GM18498 (cell line): ENCODE results near the gene FGF18.
"Not testable (repeated sequence)": the region's sequence is repeated elsewhere in the genome, so short reads cannot be mapped to it uniquely, and the experiment has no call there.

Experiments used
- ATAC-seq: cut with Tn5 transposase; IDR thresholded peaks from one replicate; pipeline ENCODE4 v1.9.1; 2021; ENCODE audit warnings: mild to moderate bottlenecking, moderate library complexity; ENCODE audit not compliant: unreplicated experiment

FGF18 gene

DNA sequence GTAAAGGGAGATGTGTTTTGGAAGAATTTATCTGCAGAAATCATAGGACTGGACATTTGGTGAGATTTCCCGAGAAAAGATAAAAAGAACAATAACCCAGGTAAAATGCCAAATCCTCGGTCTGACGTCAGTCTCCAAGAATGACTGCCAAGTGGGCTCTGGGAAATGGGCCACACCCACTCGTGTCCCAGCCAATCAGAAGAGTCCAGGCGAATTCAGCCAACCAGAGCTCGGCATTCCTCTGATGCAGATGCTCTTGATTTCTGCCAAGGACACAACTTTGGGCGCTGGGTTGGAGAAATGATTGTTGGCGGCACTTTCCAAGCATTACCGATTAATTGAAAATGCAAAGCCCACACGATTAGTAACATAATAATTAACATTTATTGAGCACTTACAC, 73.3 kb downstream of the FGF18 start:
- no peak for ATAC-seq

DNA sequence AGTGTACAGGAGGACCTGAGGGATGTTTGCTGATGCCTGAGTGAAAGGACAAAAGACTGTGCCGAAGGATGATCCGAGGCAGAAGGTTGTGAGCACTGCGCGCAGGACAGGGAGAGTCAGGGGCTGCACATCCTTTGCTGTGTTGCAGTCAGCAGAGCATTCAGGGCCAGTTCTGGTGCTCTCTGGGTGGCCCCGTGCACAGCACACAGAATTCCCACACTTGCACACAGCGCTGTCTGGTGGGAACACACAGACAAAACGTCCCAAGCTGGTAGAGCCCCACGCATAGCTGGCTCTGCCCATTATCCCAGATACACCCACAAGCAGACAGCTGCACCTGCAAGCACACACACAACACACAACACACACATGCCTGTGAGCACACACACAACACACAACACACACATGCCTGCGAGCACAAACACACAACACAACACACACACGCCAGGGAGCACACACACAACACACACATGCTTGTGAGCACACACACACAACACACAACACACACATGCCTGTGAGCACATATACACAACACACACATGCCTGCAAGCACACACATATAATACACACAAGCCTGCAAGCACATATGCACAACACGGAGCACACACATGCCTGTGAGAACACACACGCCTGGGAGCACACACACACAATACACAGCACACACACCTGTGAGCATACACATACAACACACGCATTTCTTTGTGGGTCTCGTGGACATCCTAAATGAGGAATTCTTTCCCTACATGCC, 74.4 kb downstream of the FGF18 start:
- no peak for ATAC-seq

DNA sequence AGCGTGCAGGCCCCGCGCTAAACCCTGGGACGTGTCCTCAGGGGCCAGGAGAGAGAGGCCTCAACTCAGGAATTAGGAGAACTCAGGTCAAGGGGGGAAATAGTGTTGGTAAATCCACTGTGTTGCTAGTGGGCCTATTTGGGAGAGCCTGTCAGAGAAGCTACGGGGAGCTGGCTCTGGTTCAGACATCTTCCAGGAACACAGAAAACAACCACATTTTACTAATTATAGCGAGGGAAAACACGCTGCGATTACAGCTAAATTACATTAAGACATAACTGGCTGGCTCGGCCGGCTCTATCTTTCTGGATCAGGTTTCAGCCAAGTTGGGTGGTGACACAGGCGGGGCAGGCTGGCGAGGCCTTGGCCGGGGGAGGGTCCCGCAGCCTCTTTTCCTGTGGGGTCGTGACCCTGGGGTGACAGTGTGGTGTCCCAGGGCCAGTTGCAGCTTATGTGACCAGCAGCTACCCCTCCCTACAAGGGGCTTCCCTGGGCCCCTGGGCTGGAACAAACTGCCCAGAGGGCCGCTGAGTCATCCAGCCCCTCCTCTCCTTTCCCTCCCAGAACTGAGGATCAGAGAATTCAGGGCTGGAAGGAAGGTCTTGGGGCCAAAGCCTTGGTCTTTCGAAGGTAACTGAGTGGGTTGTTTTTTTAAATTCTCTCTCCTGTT, 75.1 kb downstream of the FGF18 start:
- no peak for ATAC-seq

DNA sequence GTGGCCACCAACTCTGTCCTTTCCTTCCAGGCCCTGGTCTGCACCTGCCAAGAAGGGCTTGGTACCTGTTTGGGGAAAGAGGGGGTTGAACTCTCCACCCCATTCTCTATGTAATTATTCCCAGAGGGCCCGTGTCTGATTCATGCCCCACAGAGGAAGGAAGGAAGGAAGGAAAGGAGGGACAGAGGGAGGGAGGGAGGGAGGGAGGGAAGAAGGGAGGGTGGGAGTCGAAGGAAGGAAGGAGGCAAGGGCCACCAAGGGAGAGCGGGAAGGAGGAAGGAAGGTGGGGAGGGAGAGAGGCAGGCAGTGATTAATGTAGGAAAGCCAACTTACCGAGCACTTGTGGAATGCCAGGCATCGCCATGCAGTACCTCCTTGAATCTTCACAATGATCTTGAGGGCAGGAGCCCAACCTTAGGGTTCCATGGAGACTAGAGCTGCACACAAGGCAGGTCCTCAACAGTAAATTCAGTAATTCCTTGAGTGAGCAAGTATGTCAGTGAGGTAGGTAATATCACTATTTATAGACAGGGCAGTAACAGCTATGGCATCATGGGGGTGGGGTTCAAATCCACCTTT, 75.8 kb downstream of the FGF18 start:
- ATAC-seq, result no peak

DNA sequence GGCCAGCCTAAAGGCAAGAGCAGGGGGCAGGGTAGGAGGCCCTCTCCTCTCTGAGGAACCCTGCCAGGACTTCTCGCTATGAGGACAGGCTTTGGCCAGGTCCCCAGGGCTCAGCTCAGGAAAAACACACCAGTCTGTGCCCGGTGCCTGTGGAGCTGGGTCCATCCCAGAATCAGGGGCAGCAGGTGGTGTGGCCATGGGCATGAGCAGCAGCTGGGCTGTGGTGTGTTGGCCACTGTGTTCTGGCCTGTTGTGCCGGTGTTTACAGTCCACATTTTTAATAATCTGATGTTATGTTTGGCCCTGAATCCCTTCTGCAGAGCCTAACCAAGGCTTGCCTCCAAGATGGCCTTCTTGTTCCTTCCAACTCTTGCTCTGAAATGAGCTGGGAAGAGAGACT, 77.0 kb downstream of the FGF18 start:
- no peak for ATAC-seq

DNA sequence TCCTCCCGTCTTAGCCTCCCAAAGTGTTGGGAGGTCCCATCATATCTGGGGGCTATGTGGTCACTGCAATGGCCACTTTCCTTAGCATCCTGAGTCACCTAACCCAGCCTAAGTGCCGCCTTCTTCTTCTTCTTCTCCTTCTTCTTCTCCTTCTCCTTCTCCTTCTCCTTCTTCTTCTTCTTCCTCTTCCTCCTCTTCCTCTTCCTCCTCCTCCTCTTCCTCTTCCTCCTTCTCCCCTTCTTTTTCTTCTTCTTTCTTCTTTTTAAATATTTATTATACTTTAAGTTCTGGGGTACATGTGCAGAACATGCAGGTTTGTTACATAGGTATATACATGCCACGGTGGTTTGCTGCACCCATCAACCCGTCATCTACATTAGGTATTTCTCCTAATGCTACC, 78.0 kb downstream of the FGF18 start:
- not testable (repeated sequence) for ATAC-seq

DNA sequence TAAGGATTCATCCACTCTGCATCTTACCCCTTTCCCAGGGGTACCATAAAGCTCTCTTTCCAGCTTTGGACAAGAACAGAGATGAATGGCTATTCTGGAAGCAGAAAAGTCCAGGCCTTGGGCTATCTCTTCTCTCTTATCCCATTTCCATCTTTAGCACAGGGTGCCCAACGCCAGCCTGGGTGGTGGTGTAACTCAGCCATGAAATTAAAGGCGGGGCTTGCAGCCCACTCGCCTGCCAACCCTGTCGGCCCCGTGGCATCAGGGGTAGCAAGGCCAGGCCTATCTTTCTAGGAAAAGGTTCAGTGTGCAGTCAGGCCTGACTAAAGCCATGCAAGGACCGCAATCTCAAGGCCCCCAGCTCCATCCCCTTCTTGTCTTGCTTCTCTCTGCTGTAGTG, 78.7 kb downstream of the FGF18 start:
- no peak for ATAC-seq

DNA sequence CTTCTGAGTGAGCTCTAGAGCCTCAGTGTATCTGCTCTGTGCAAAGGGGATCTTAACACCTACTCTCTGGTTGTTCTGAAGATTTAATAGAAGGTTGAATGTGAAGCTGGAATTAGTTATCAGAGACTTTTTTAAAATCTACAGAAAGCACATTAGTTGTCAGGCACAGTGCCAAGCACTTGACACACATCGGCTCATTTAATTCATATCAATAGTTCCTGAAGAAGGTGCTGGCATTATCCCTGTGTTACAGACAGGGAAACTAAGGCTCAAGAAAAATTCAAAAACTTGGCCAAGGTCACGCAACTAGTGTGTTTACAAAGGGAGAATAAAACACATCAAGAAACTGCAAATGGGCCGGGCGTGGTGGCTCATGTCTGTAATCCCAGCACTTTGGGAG, 80.2 kb downstream of the FGF18 start:
- ATAC-seq, result no peak

DNA sequence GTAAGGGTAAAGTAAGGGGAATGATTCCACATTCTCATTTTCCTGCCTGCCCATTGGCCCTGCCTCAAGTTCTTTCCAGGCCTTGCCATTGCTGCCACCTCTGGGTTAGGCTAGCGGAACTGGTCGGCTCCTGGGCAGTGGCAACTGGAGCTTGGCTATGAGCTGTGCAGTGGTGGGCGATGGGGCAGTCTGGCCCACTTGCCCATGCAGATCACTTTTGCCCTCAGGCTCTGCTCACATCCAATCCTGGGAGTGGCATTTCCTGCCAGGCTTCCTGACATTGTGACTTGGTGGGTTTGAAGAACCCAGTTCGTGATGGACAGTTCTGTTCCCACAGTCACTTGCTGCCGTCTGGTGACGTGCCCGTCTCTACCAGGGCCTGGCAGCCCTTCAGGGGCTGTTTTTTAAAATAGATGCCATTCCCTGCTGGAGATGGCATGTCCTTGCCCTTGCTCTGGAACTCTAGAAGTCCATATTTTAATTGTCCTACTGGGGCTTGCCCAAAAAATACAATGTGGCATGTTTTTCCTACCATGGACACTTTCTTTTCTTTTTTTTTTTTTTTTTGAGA, 86.1 kb downstream of the FGF18 start:
- no peak for ATAC-seq

DNA sequence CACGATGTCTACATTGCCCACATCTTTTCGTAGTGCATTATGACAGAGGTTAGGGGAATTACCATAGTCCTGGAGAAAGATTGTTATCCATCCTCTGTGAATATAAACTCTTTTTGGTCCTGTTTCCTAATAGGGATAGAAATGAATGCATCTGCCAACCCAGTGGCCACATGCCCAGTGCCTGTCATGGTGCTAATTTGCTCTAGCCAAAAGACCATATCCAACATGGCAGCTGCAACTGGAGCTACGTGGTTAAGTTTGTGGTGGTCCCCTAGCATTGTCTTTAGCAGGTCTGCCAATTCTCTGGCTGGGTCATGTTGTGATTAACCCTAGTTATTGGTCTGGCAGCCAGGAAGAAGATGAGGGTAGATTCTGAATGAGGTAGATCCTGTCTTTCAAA, 87.5 kb downstream of the FGF18 start:
- no peak for ATAC-seq
